NOMO-1 (cell line): Measurements from ENCODE around the gene FNIP2.
"Not testable (repeated sequence)": the region's sequence is repeated elsewhere in the genome, so short reads cannot be mapped to it uniquely, and the experiment has no call there.

ENCODE experiments used
- DNase-seq, 2 experiments: peaks; one replicate each; lab custom pipeline; 2025; ENCODE audit not compliant: unreplicated experiment in 2 of 2; lab: John Stamatoyannopoulos, UW

FNIP2 gene

DNA sequence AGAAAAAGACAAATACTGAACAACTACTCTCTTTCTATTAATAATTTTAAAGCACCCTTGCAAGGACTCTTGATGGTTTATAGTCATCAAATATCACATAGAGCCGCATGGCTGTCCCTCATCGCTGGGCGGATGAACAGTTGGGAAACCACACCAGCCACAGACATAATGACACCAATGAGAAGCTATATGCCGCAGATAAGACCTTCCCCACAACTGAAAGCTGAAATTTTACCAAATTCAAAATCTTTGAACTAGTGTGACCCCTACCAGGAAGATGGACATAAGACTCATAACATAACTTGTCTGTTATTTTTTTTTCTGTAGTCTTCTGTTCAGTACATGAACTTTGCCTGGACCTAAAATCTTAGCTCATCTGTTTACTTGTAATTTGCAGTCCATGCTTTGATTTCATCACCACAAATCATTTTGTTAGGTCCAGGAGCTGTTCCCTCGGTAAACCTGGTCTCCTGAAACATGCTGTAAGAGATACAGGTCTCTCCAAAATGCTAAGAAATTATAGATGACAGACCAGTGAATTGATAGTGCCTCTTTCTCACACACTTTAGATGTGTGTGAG lies 176.8 kb downstream of the FNIP2 start:
- DNase-seq = no peak

GRCh38 chr4:158946825-158947224 lies 178.0 kb downstream of the FNIP2 start:
- DNase-seq = no peak

DNA sequence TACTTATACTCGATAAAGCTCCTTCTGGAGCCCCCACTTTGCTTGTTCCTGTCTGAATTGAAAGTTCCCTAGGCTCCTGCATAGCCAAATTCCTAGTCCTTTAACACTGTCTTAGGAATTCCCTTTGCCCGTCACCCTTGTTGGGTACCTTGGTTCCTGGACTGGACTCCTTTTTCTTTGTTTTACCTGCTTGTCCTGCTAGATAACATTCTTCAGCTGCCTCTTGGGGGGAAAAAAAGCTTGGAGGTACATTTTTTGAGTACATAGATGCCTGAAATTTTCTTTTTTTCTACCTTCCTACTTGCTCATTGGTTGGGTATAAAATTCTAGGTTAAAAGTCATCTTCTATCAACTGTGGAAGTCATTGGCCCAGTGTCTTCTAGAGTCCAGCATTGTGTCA lies 179.2 kb downstream of the FNIP2 start:
- no peak for DNase-seq

DNA sequence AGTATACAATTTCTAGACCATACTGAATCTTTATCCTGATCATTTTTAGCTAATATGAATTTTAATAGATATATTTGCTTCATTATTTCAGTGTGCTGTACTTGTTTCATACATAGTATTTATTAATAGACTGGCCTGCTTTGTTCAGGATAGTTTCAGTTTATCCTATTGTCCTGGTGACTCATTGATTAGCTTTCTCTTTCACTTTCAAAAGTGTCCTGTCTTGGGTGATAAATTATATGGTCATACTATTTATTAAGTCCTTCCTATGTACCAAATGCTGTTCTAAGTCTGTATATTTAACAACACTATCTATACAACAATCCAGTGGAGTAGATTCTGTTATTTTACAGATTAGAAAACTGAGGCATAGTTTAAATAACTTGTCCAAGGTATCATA lies 180.3 kb downstream of the FNIP2 start:
- DNase-seq = no peak

GRCh38 chr4:158952221-158952774 lies 183.5 kb downstream of the FNIP2 start:
- DNase-seq = not testable (repeated sequence)

GRCh38 chr4:158956345-158956744 lies 187.5 kb downstream of the FNIP2 start:
- not testable (repeated sequence) for DNase-seq

DNA sequence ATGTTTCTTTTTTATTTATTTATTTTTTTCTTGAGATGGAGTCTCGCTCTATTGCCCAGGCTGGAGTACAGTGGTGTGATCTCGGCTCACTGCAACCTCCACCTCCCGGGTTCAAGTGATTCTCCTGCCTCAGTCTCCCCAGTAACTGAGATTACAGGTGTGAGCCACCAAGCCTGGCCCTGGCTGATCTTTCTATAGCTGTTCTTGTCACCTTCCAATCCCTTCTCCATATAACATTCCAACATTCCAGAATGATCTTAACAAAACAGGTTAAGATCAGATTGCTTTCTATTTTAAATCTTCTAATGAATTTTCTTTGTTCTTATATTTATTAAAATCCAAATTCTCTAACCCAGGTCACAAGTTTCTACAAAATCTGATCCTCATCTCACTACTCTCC lies 188.1 kb downstream of the FNIP2 start:
- DNase-seq = not testable (repeated sequence)
